Measurements from ENCODE around the gene MARK3. TPM values are rescaled to one million over a fixed set of nuclear protein-coding genes. Genes with fewer than 3 reads are reported as not detected.

The MARK3 gene
- total RNA-seq, 2 experiments from 2014 or later, result 107 TPM

DNA sequence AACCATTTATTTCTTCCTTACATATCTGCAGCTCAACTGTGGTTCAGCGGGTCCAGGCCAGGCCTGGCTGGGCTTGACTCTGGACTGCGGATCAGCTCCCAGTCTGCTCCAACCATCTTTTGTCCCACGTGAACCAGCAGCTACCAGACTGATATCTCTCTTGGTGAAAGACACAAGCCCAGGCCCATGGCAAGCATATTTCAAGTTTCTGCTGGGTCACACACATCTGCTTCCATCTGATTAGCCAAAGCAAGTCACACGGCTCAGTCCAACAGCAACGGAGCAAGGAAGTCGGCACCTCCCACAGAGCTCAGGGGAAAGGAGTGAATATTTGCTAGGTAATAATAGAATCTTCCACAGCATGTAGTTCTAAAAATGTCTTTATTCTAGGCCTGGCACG lies 24.7 kb upstream of the MARK3 start:
- Mint-ChIP-seq H3K4me3 (no peak overlapping the region), H3K4me1 (ENCODE audit: low read depth) (no peaks in the 10 kb centered on the region), H3K9me3 (peaks cover 16% of the 10 kb centered on the region), H3K36me3 (ENCODE audit: low read depth) (no peaks in the 10 kb centered on the region), H3K27me3 (peaks cover 8% of the 10 kb centered on the region), H3K27ac (no peak overlapping the region)
- ChIA-PET CTCF (no interaction called here), POLR2A (no interaction called here)
- no peak overlapping the region for H3K27ac ChIP-seq (ENCODE audit: low read depth in 1 of 2, low read length in 2 of 2)
- no peak for TF ChIP-seq CTCF (IDR thresholded peaks at IDR 0.05)
- ATAC-seq (ENCODE audit: poor library complexity), result no peak
- peaks cover 7 to 13% of the 10 kb centered on the region in 2 experiments for H3K9me3 ChIP-seq (ENCODE audit: control insufficient read depth in 1 of 2, insufficient read depth in 1 of 2, low read length in 2 of 2)
- H3K4me1 ChIP-seq (ENCODE audit: insufficient read depth, low read length), result no peaks in the 10 kb centered on the region
- no peaks in the 10 kb centered on the region for H3K36me3 ChIP-seq (ENCODE audit: insufficient read depth, low read length)
- no peak for DNase-seq
- H3K4me3 ChIP-seq (ENCODE audit: low read length), result no peak overlapping the region
- intact Hi-C loops (cut with DNase I, micrococcal nuclease), result no loop called here
- H3K27me3 ChIP-seq (ENCODE audit: control insufficient read depth in 1 of 2, insufficient read depth in 2 of 2, low read length in 2 of 2), result peaks cover 0 to 2% of the 10 kb centered on the region in 2 experiments

DNA sequence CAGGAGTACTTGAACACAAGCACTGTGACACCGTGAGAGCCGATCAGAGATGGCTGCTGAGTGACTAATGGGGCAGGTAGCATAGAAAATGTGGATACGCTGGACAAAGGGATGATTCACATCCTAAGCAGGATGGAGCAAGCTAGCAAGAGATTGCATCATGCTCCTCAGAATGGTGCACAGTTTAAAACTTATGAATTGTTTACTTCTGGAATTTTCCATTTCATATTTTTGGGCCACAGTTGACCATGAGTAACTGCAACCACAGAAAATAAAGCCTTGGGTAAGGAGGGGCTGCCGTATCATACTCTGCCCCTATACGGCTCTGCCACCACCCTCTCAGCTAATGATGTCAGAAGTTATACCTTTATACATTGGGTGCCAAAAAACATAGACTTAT lies 23.3 kb upstream of the MARK3 start:
- Histone ChIP-seq H3K36me3 (ENCODE audit: insufficient read depth, low read length) (no peaks in the 10 kb centered on the region), H3K4me1 (ENCODE audit: insufficient read depth, low read length) (no peaks in the 10 kb centered on the region), H3K27me3 (ENCODE audit: control insufficient read depth in 1 of 2, insufficient read depth in 2 of 2, low read length in 2 of 2) (peaks cover 0 to 2% of the 10 kb centered on the region in 2 experiments), H3K4me3 (ENCODE audit: low read length) (no peak overlapping the region), H3K9me3 (ENCODE audit: control insufficient read depth in 1 of 2, insufficient read depth in 1 of 2, low read length in 2 of 2) (peaks cover 7 to 13% of the 10 kb centered on the region in 2 experiments), H3K27ac (ENCODE audit: low read depth in 1 of 2, low read length in 2 of 2) (no peak overlapping the region)
- peaks cover 16% of the 10 kb centered on the region for H3K9me3 Mint-ChIP-seq
- H3K36me3 Mint-ChIP-seq (ENCODE audit: low read depth), result no peaks in the 10 kb centered on the region
- ChIA-PET POLR2A (no interaction called here), CTCF (no interaction called here)
- no peak for TF ChIP-seq CTCF (IDR thresholded peaks at IDR 0.05)
- DNase-seq, result peak in 2 of 14 experiments; percentile 43 to 67
- no peak overlapping the region for H3K4me3 Mint-ChIP-seq
- intact Hi-C loops (cut with DNase I, micrococcal nuclease), result no loop called here
- H3K27me3 Mint-ChIP-seq, result peaks cover 8% of the 10 kb centered on the region
- no peak for ATAC-seq (ENCODE audit: poor library complexity)
- no peak overlapping the region for H3K27ac Mint-ChIP-seq
- H3K4me1 Mint-ChIP-seq (ENCODE audit: low read depth), result no peaks in the 10 kb centered on the region

DNA sequence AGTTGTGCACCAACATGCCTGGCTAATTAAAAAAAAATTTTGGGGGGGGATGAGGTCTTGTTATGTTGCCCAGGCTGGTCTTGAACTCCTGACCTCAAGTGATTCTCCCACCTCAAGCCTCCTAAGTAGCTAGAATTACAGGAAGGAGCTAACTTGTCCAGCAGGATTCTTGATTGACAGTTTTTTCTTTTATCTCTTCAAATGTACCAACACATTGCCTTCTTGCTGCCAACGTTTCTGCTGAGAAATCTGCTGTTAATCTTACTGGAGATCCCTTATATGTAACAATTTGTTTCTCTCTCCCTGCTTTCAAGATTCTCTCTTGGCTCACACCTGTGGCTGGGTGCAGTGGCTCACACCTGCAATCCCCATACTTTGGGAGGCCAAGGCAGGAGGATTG lies 22.4 kb upstream of the MARK3 start:
- Histone ChIP-seq H3K4me3 (ENCODE audit: low read length) (no peak overlapping the region), H3K9me3 (ENCODE audit: control insufficient read depth in 1 of 2, insufficient read depth in 1 of 2, low read length in 2 of 2) (peaks cover 7 to 13% of the 10 kb centered on the region in 2 experiments), H3K4me1 (ENCODE audit: insufficient read depth, low read length) (no peaks in the 10 kb centered on the region), H3K27me3 (ENCODE audit: control insufficient read depth in 1 of 2, insufficient read depth in 2 of 2, low read length in 2 of 2) (peaks cover 0 to 2% of the 10 kb centered on the region in 2 experiments), H3K27ac (ENCODE audit: low read depth in 1 of 2, low read length in 2 of 2) (no peak overlapping the region), H3K36me3 (ENCODE audit: insufficient read depth, low read length) (no peaks in the 10 kb centered on the region)
- CTCF ChIA-PET, result no interaction called here
- peaks cover 16% of the 10 kb centered on the region for H3K9me3 Mint-ChIP-seq
- H3K4me1 Mint-ChIP-seq (ENCODE audit: low read depth), result no peaks in the 10 kb centered on the region
- no peaks in the 10 kb centered on the region for H3K36me3 Mint-ChIP-seq (ENCODE audit: low read depth)
- H3K27ac Mint-ChIP-seq, result no peak overlapping the region
- POLR2A ChIA-PET, result interaction anchor here (0.7 to 1.1 kb wide), 2 partner anchors 22 to 29 kb away, joined by 3 to 4 read pairs; partner anchors contain the start of genes EIF5 and MARK3
- no peak for TF ChIP-seq CTCF (IDR thresholded peaks at IDR 0.05)
- DNase-seq, result no peak
- H3K27me3 Mint-ChIP-seq, result peaks cover 8% of the 10 kb centered on the region
- ATAC-seq (ENCODE audit: poor library complexity), result no peak
- no peak overlapping the region for H3K4me3 Mint-ChIP-seq
- intact Hi-C loops (cut with DNase I, micrococcal nuclease), result no loop called here
